Thymus (tissue), 11 donors: ENCODE data around the gene SLC38A2. TPM values are rescaled to one million over a fixed set of nuclear protein-coding genes. Genes with fewer than 3 reads are reported as not detected.

Experiments used
- DNase-seq, 9 donors: peaks; one replicate each; pipeline ENCODE4 v3.0.0-alpha.2; 2013; ENCODE audit warnings: low spot score in 9 of 9, low read depth in 6 of 9, missing footprints in 1 of 9
- H3K27ac ChIP-seq, 2 donors: one replicate each; pipeline ENCODE4 v1.5.1; 2013; ENCODE audit warnings: control low read depth in 1 of 2, low read depth in 1 of 2, low read length in 1 of 2, mild to moderate bottlenecking in 1 of 2, moderate library complexity in 1 of 2
- H3K27me3 ChIP-seq, 2 donors: one replicate each; pipeline ENCODE4 v1.5.1; 2013; ENCODE audit warnings: low read length in 1 of 2; ENCODE audit not compliant: control insufficient read depth in 2 of 2, insufficient read depth in 1 of 2
- H3K36me3 ChIP-seq, 2 donors: one replicate each; pipeline ENCODE4 v1.5.1; 2013; ENCODE audit warnings: low read length in 1 of 2, mild to moderate bottlenecking in 1 of 2, moderate library complexity in 1 of 2; ENCODE audit not compliant: control insufficient read depth in 2 of 2, insufficient read depth in 2 of 2
- H3K4me1 ChIP-seq, 2 donors: one replicate each; pipeline ENCODE4 v1.5.1; 2013; ENCODE audit warnings: low read length in 2 of 2; ENCODE audit not compliant: control insufficient read depth in 2 of 2, insufficient read depth in 2 of 2
- H3K4me3 ChIP-seq, 2 donors: one replicate each; pipeline ENCODE4 v1.5.1; 2013; ENCODE audit warnings: low read length in 2 of 2, control low read depth in 1 of 2, mild to moderate bottlenecking in 1 of 2
- H3K9me3 ChIP-seq, 2 donors: one replicate each; pipeline ENCODE4 v1.5.1; 2013; ENCODE audit warnings: low read length in 1 of 2, mild to moderate bottlenecking in 1 of 2; ENCODE audit not compliant: control insufficient read depth in 2 of 2, insufficient read depth in 1 of 2
- WGBS: extraction: QIAGEN DNeasy Blood & Tissue Kit; methylation state at CpG from one replicate; pipeline ENCODE4 v1.1.7; 2013; 5-methylcytosine and 5-hydroxymethylcytosine counted together
- polyA plus RNA-seq: library from polyadenylated mRNA; stranded (reverse); fragments of 200-250 nt; gene quantifications from one replicate; pipeline ENCODE4 v1.2.3, GENCODE V29; 2013
- total RNA-seq: library from RNA; stranded (reverse); fragments of 120-200 nt; gene quantifications from one replicate; pipeline ENCODE4 v1.2.4, GENCODE V29; 2013
- donor health status: healthy.

The SLC38A2 gene
- total and polyA plus RNA-seq, 2 donors, result 137 to 144 TPM

GRCh38 chr12:46361667-46362034 is 10.9 kb downstream of the SLC38A2 start:
- H3K27ac ChIP-seq, result no peak overlapping the region

GRCh38 chr12:46360908-46361666 is 11.5 kb downstream of the SLC38A2 start:
- Histone ChIP-seq H3K27me3 (no peaks in the 10 kb centered on the region), H3K4me1 (no peaks in the 10 kb centered on the region), H3K36me3 (peaks cover 16 to 72% of the 10 kb centered on the region in 2 donors), H3K27ac (no peak overlapping the region), H3K9me3 (no peaks in the 10 kb centered on the region), H3K4me3 (no peak overlapping the region)
- 81% methylated on average over 2 of the region's 2 CpGs for WGBS
- DNase-seq, result no peak

More at GRCh38 chr12:46361667-46362034, 10.9 kb downstream of the SLC38A2 start:
- DNase-seq, result no peak
- no peaks in the 10 kb centered on the region for H3K4me1 ChIP-seq
- no peak overlapping the region for H3K4me3 ChIP-seq
- WGBS, result 92% methylated on average over 2 of the region's 2 CpGs
- peaks cover 18 to 78% of the 10 kb centered on the region in 2 donors for H3K36me3 ChIP-seq
- no peaks in the 10 kb centered on the region for H3K27me3 ChIP-seq
- no peaks in the 10 kb centered on the region for H3K9me3 ChIP-seq

- 97% methylated on average over 1 of the region's 1 CpG for WGBS
- no peak overlapping the region for H3K27ac ChIP-seq
- H3K36me3 ChIP-seq, result peaks cover 11 to 65% of the 10 kb centered on the region in 2 donors
- no peaks in the 10 kb centered on the region for H3K4me1 ChIP-seq
- DNase-seq, result no peak
- H3K4me3 ChIP-seq, result no peak overlapping the region
- no peaks in the 10 kb centered on the region for H3K9me3 ChIP-seq
- H3K27me3 ChIP-seq, result no peaks in the 10 kb centered on the region
Observed at GRCh38 chr12:46360370-46360769, 12.2 kb downstream of the SLC38A2 start.

GRCh38 chr12:46359667-46360280 is 12.8 kb downstream of the SLC38A2 start:
- H3K4me3 ChIP-seq, result no peak overlapping the region
- no peaks in the 10 kb centered on the region for H3K9me3 ChIP-seq
- 99% methylated on average over 4 of the region's 4 CpGs for WGBS
- no peaks in the 10 kb centered on the region for H3K27me3 ChIP-seq
- DNase-seq, result no peak
- no peaks in the 10 kb centered on the region for H3K4me1 ChIP-seq
- H3K36me3 ChIP-seq, result peaks cover 11 to 59% of the 10 kb centered on the region in 2 donors
- no peak overlapping the region for H3K27ac ChIP-seq

GRCh38 chr12:46358791-46359666 is 13.5 kb downstream of the SLC38A2 start:
- WGBS, result 98% methylated on average over 7 of the region's 7 CpGs
- no peak overlapping the region for H3K27ac ChIP-seq
- peaks cover 11 to 51% of the 10 kb centered on the region in 2 donors for H3K36me3 ChIP-seq
- no peaks in the 10 kb centered on the region for H3K4me1 ChIP-seq
- no peak overlapping the region for H3K4me3 ChIP-seq
- DNase-seq, result no peak
- no peaks in the 10 kb centered on the region for H3K27me3 ChIP-seq
- H3K9me3 ChIP-seq, result no peaks in the 10 kb centered on the region

- Histone ChIP-seq H3K36me3 (peaks cover 10 to 44% of the 10 kb centered on the region in 2 donors), H3K4me1 (no peaks in the 10 kb centered on the region), H3K4me3 (no peak overlapping the region)
Observed at GRCh38 chr12:46358325-46358700, 14.3 kb downstream of the SLC38A2 start.

GRCh38 chr12:46357438-46358324 is 14.9 kb downstream of the SLC38A2 start:
- Histone ChIP-seq H3K27me3 (no peaks in the 10 kb centered on the region), H3K9me3 (no peaks in the 10 kb centered on the region), H3K27ac (peak overlapping the region in 1 of 2 donors; percentile 5), H3K36me3 (peaks cover 4 to 38% of the 10 kb centered on the region in 2 donors), H3K4me1 (no peaks in the 10 kb centered on the region), H3K4me3 (no peak overlapping the region)
- DNase-seq, result no peak
- 69% methylated on average over 6 of the region's 6 CpGs for WGBS

More at GRCh38 chr12:46358325-46358700, 14.3 kb downstream of the SLC38A2 start:
- H3K27ac ChIP-seq, result no peak overlapping the region
- no peaks in the 10 kb centered on the region for H3K27me3 ChIP-seq
- no peaks in the 10 kb centered on the region for H3K9me3 ChIP-seq
- DNase-seq, result no peak

GRCh38 chr12:46356655-46357437 is 15.7 kb downstream of the SLC38A2 start:
- H3K4me1 ChIP-seq, result no peaks in the 10 kb centered on the region
- DNase-seq, result no peak
- no peaks in the 10 kb centered on the region for H3K9me3 ChIP-seq
- peaks cover 4 to 30% of the 10 kb centered on the region in 2 donors for H3K36me3 ChIP-seq
- H3K4me3 ChIP-seq, result no peak overlapping the region
- H3K27me3 ChIP-seq, result no peaks in the 10 kb centered on the region
- peak overlapping the region in 1 of 2 donors; percentile 18 for H3K27ac ChIP-seq
- WGBS, result 94% methylated on average over 5 of the region's 5 CpGs
